HG03196 (cell line): ENCODE results near the gene GNS.
"Not testable (repeated sequence)": the region's sequence is repeated elsewhere in the genome, so short reads cannot be mapped to it uniquely, and the experiment has no call there.

Experiments used
- ATAC-seq: cut with Tn5 transposase; IDR thresholded peaks from one replicate; pipeline ENCODE4 v1.9.1; 2021; ENCODE audit not compliant: unreplicated experiment

Gene GNS

GRCh38 chr12:64780132-64780530 lies 20.9 kb upstream of the GNS start:
- no peak for ATAC-seq

- no peak for ATAC-seq
Observed at GRCh38 chr12:64779354-64779974, 20.3 kb upstream of the GNS start.

- ATAC-seq = not testable (repeated sequence)
Observed at GRCh38 chr12:64775147-64775736, 16.0 kb upstream of the GNS start.

- ATAC-seq = no peak
Observed at GRCh38 chr12:64773386-64773785, 14.2 kb upstream of the GNS start.

GRCh38 chr12:64767495-64767894 lies 8.3 kb upstream of the GNS start:
- no peak for ATAC-seq

- no peak for ATAC-seq
Observed at GRCh38 chr12:64760808-64761573, 1.8 kb upstream of the GNS start.

GRCh38 chr12:64757771-64758170 lies 1.4 kb downstream of the GNS start:
- ATAC-seq = no peak

GRCh38 chr12:64756376-64756775 lies 2.8 kb downstream of the GNS start:
- ATAC-seq = peak; percentile 33

- ATAC-seq = no peak
Observed at GRCh38 chr12:64753427-64753826, 5.8 kb downstream of the GNS start.

- no peak for ATAC-seq
Observed at GRCh38 chr12:64752833-64753238, 6.4 kb downstream of the GNS start.

- ATAC-seq = no peak
Observed at GRCh38 chr12:64752032-64752431, 7.2 kb downstream of the GNS start.

GRCh38 chr12:64749461-64750200 lies 9.6 kb downstream of the GNS start:
- ATAC-seq = no peak

- ATAC-seq = no peak
Observed at GRCh38 chr12:64747695-64748094, 11.5 kb downstream of the GNS start.

GRCh38 chr12:64746663-64747062 lies 12.5 kb downstream of the GNS start:
- ATAC-seq = no peak

GRCh38 chr12:64745980-64746379 lies 13.2 kb downstream of the GNS start:
- no peak for ATAC-seq

GRCh38 chr12:64745259-64745807 lies 13.9 kb downstream of the GNS start:
- ATAC-seq = no peak

- no peak for ATAC-seq
Observed at GRCh38 chr12:64744422-64745258, 14.6 kb downstream of the GNS start.

GRCh38 chr12:64743206-64743605 lies 16.0 kb downstream of the GNS start:
- no peak for ATAC-seq

- ATAC-seq = no peak
Observed at GRCh38 chr12:64742416-64742815, 16.8 kb downstream of the GNS start.

- ATAC-seq = no peak
Observed at GRCh38 chr12:64740646-64741045, 18.6 kb downstream of the GNS start.
